ENCODE data around the gene INSL3. TPM values are rescaled to one million over a fixed set of nuclear protein-coding genes. Genes with fewer than 3 reads are reported as not detected.

Gene INSL3
- total and polyA plus RNA-seq, 2 donors from 2014 or later, result not detected

DNA sequence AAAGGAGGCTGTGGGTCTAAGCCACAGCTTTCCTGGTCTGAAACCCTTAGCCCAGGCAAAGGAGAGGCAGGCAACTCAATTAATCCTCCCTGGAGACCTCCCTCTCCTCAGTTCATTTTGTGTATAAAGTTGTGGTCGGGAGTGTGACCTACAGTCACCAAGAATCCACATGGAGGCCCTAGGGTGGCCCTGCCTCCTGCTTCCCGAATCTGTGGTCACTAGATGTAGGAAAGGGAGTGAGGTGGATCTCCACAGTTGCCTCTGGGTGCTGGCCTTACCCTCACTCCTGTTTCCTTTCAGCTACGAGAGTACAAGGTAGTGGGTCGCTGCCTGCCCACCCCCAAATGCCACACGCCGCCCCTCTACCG is 39.7 kb upstream of the INSL3 start:
- Histone ChIP-seq H3K4me3 (ENCODE audit: low read length in 3 of 3) (peak overlapping the region; percentile 93 to 99 (median 98)), H3K4me1 (ENCODE audit: control insufficient read depth in 2 of 3, insufficient read depth in 2 of 3, low read depth in 1 of 3, low read length in 3 of 3) (peaks cover 0 to 18% (median 0%) of the 10 kb centered on the region in 3 donors), H3K9ac (ENCODE audit: low read length in 3 of 3) (peak overlapping the region; percentile 85 to 98 (median 96)), H3K9me3 (ENCODE audit: control insufficient read depth in 2 of 3, insufficient read depth in 1 of 3, low read length in 3 of 3) (no peaks in the 10 kb centered on the region), H3K27ac (ENCODE audit: low read depth in 2 of 2, low read length in 2 of 2) (no peak overlapping the region), H3K27me3 (ENCODE audit: control insufficient read depth, insufficient read depth, low read length) (no peaks in the 10 kb centered on the region), H3K36me3 (ENCODE audit: control insufficient read depth in 2 of 3, insufficient read depth in 3 of 3, low read length in 3 of 3) (peaks cover 0 to 31% (median 13%) of the 10 kb centered on the region in 3 donors)
- TF ChIP-seq, protein P1, sequence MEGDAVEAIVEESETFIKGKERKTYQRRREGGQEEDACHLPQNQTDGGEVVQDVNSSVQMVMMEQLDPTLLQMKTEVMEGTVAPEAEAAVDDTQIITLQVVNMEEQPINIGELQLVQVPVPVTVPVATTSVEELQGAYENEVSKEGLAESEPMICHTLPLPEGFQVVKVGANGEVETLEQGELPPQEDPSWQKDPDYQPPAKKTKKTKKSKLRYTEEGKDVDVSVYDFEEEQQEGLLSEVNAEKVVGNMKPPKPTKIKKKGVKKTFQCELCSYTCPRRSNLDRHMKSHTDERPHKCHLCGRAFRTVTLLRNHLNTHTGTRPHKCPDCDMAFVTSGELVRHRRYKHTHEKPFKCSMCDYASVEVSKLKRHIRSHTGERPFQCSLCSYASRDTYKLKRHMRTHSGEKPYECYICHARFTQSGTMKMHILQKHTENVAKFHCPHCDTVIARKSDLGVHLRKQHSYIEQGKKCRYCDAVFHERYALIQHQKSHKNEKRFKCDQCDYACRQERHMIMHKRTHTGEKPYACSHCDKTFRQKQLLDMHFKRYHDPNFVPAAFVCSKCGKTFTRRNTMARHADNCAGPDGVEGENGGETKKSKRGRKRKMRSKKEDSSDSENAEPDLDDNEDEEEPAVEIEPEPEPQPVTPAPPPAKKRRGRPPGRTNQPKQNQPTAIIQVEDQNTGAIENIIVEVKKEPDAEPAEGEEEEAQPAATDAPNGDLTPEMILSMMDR (IDR thresholded peaks at IDR 0.05; ENCODE audit: borderline replicate concordance, extremely low read depth, insufficient read depth), result no peak
- DNase-seq, result no peak
- no peak for FAIRE-seq
- intact Hi-C loops (cut with DNase I), result no loop called here

DNA sequence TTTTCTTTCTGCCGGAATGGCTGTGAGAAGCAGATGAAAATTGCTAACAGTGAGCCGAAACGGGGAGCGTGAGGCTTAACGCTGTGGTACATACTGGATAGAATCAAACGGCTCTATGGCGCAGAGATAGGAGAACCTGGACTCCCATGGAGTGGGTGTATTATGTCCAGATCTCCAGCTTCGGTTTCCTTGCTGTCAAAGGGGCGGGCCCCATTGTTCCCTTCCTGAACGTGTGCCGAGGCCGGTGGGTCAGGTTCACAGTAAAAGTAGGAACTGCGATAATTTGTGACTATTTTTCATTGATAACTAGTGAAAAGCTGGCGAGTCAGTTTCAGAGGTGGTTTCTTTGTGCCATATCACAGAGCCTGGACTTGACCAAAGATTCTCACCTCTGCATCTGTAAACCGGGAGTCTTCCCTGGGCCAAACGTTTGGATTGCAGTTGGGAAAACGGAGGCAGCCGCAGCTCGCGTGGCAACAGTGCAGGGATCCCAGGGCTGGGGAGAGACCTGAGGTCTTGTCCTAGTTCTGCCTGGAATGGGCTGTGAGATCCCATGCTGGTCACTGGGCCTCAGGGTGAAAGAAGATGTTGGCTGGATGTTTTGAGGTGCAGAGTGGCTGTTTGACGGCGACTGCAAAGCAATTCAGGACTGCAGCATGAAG is 39.1 kb upstream of the INSL3 start:
- Histone ChIP-seq H3K27me3 (ENCODE audit: control insufficient read depth, insufficient read depth, low read length) (no peaks in the 10 kb centered on the region), H3K4me1 (ENCODE audit: control insufficient read depth in 2 of 3, insufficient read depth in 2 of 3, low read depth in 1 of 3, low read length in 3 of 3) (peaks cover 0 to 18% (median 0%) of the 10 kb centered on the region in 3 donors), H3K9me3 (ENCODE audit: control insufficient read depth in 2 of 3, insufficient read depth in 1 of 3, low read length in 3 of 3) (no peaks in the 10 kb centered on the region), H3K9ac (ENCODE audit: low read length in 3 of 3) (peak overlapping the region; percentile 85 to 98 (median 96)), H3K27ac (ENCODE audit: low read depth in 2 of 2, low read length in 2 of 2) (peak overlapping the region; percentile 75 to 88), H3K4me3 (ENCODE audit: low read length in 3 of 3) (peak overlapping the region; percentile 93 to 99 (median 98)), H3K36me3 (ENCODE audit: control insufficient read depth in 2 of 3, insufficient read depth in 3 of 3, low read length in 3 of 3) (peaks cover 0 to 26% (median 13%) of the 10 kb centered on the region in 3 donors)
- DNase-seq (no peak), FAIRE-seq (no peak)
- intact Hi-C loops (cut with DNase I), result no loop called here
- TF ChIP-seq, protein P1 (IDR thresholded peaks at IDR 0.05; ENCODE audit: borderline replicate concordance, extremely low read depth, insufficient read depth), result no peak

DNA sequence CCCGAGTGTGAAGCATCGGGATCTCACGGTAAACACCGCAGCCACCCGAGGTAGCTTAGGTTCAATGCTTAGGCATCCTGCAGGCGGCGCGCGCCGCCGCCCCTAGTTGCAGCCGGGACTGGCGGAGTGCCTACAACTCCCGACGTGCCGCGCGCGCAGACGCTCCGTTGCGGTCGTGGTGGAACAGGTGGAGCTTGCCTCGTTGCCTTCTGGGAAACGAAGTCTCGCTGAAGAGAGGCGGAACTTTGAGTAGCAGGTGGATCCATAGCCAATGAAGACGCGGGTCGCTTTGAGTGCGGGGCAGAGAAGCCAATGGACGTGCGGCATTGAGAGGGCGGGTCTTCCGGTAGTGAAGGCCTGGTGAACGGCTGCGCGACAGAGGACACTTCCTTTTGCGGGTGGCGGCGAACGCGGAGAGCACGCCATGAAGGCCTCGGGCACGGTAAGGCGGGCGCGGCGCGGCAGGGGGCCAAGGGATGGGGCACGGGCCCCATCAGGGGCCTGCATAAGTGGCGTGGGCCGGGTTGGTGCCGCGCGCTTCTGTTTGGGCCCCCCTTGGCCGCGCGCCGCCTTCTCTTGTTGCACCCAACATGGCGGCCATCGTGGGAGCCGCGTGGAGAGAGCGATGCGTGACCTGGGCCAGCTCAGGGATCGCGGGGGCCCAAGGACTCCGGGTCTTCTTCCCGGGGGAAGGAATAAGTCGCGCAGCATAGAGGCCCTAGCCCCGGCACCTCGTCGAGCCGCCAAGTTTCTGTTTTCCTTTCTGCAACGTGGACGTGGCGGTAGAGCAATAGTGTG is 38.4 kb upstream of the INSL3 start, which contains the start of gene RPL18A:
Gene RPL18A, plus strand, starts transcription at position 378 of the 798 bp plus-strand sequence. Its CDS starts 47 bp downstream, at position 425.
- FAIRE-seq, result peak; percentile 98
- Histone ChIP-seq H3K27ac (ENCODE audit: low read depth in 2 of 2, low read length in 2 of 2) (peak within 1 kb of the TSS; percentile 75 to 88), H3K9me3 (ENCODE audit: control insufficient read depth in 2 of 3, insufficient read depth in 1 of 3, low read length in 3 of 3) (no peaks in the 10 kb centered on the region), H3K36me3 (ENCODE audit: control insufficient read depth in 2 of 3, insufficient read depth in 3 of 3, low read length in 3 of 3) (peaks cover 0 to 26% (median 13%) of the 10 kb centered on the region in 3 donors), H3K4me1 (ENCODE audit: control insufficient read depth in 2 of 3, insufficient read depth in 2 of 3, low read depth in 1 of 3, low read length in 3 of 3) (peaks cover 0 to 18% (median 0%) of the 10 kb centered on the region in 3 donors), H3K9ac (ENCODE audit: low read length in 3 of 3) (peak within 1 kb of the TSS; percentile 85 to 98 (median 96)), H3K4me3 (ENCODE audit: low read length in 3 of 3) (peak within 1 kb of the TSS; percentile 93 to 99 (median 98)), H3K27me3 (ENCODE audit: control insufficient read depth, insufficient read depth, low read length) (no peaks in the 10 kb centered on the region)
- peak; percentile 99 to 100 (median 99) for DNase-seq
- TF ChIP-seq, protein P1 (IDR thresholded peaks at IDR 0.05; ENCODE audit: borderline replicate concordance, extremely low read depth, insufficient read depth), result peak; percentile 68
- intact Hi-C loops (cut with DNase I), result no loop called here

All from kidney (tissue), 14 donors.